Gastroesophageal sphincter (tissue), 4 donors: ENCODE results near the gene LCA5. TPM values are rescaled to one million over a fixed set of nuclear protein-coding genes. Genes with fewer than 3 reads are reported as not detected.
A peak's percentile ranks its signal among the peaks of the same experiment; 100 is the strongest.
"Not testable (repeated sequence)": the region's sequence is repeated elsewhere in the genome, so short reads cannot be mapped to it uniquely, and the experiment has no call there.

ENCODE experiments used
- ATAC-seq: fragments of 150-250 bp; one replicate; pipeline ENCODE4 v1.9.1; 2016; ENCODE audit warnings: mild to moderate bottlenecking, moderate library complexity
- H3K27ac ChIP-seq, 4 donors: fragments of 200-600 bp; sonication (generic) in 3 of 4; 1 replicate in 3 of 4; 2 replicates in 1 of 4; pipeline ENCODE4 v1.5.1; 2016 to 2019
- H3K27me3 ChIP-seq: fragments of 200-600 bp; sonication (generic); one replicate; pipeline ENCODE4 v1.5.1; 2019
- H3K36me3 ChIP-seq, 2 donors: fragments of 200-600 bp; sonication (generic); one replicate each; pipeline ENCODE4 v1.5.1; 2019; ENCODE audit warnings: control low read depth in 1 of 2
- H3K4me1 ChIP-seq, 3 donors: fragments of 200-600 bp; sonication (generic); 1 replicate in 2 of 3; 2 replicates in 1 of 3; pipeline ENCODE4 v1.5.1; 2016 to 2019; ENCODE audit warnings: control low read depth in 2 of 3
- H3K4me3 ChIP-seq, 2 donors: fragments of 200-600 bp; sonication (generic); one replicate each; pipeline ENCODE4 v1.5.1; 2019; ENCODE audit warnings: mild to moderate bottlenecking in 1 of 2, moderate library complexity in 1 of 2
- H3K9me3 ChIP-seq, 3 donors: fragments of 200-600 bp; sonication (generic); one replicate each; pipeline ENCODE4 v1.5.1; 2017 to 2019; ENCODE audit warnings: control low read depth in 2 of 3
- EP300 ChIP-seq: sonication (generic); formaldehyde crosslinking; IDR thresholded peaks from one replicate; pipeline ENCODE4 v1.6.1; 2017; ENCODE audit warnings: antibody characterized with exemption, mild to moderate bottlenecking
- POLR2A ChIP-seq, 2 donors: fragments of 450-650 bp; IDR thresholded peaks; one replicate each; pipeline ENCODE4 v1.6.1; 2017; ENCODE audit warnings: antibody characterized with exemption in 2 of 2, mild to moderate bottlenecking in 2 of 2, moderate library complexity in 1 of 2
- POLR2AphosphoS5 ChIP-seq: sonication (generic); formaldehyde crosslinking; IDR thresholded peaks from one replicate; pipeline ENCODE4 v1.6.1; 2017; ENCODE audit warnings: antibody characterized with exemption
- WGBS, 2 donors: methylation state at CpG; one replicate each; pipeline ENCODE4 v1.1.5; 2018; ENCODE audit warnings: low coverage in 1 of 2; 5-methylcytosine and 5-hydroxymethylcytosine counted together
- total RNA-seq, 4 donors: library from RNA; depleted of rRNA; stranded (reverse); fragments of >200 nt; gene quantifications; one replicate each; pipeline ENCODE4 v1.1.0, GENCODE V29; 2016
- TF ChIP-seq, protein P1 (sequence below), 4 experiments: fragments of 200-600 bp in 2 of 4; fragments of 450-650 bp in 2 of 4; sonication (generic) in 1 of 4; IDR thresholded peaks; one replicate each; pipeline ENCODE4 v1.5.1; 2017 to 2019; ENCODE audit warnings: antibody characterized with exemption in 4 of 4, mild to moderate bottlenecking in 2 of 4, moderate library complexity in 2 of 4

The LCA5 gene
- total RNA-seq: 10 to 100 TPM in 2 of 4 donors, 1 to 10 TPM in 2; 6.8 to 11.8 (median 9.5) TPM

GRCh38 chr6:79536954-79537747 lies at the start of gene LCA5:
Gene LCA5 (minus strand): TSS chr6:79537430. CDS start chr6:79518894, 18,536 bp downstream.
- Histone ChIP-seq H3K27me3 (no peaks in the 10 kb centered on the region), H3K27ac (peak within 1 kb of the TSS; percentile 88 to 92 (median 90)), H3K9me3 (no peaks in the 10 kb centered on the region), H3K4me3 (peak within 1 kb of the TSS; percentile 71 to 87), H3K4me1 (peaks cover 0 to 39% (median 6%) of the 10 kb centered on the region in 3 donors), H3K36me3 (peaks cover 0 to 3% of the 10 kb centered on the region in 2 donors)
- WGBS, 2 donors: 1 to 2% methylated on average over 23 to 30 of the region's 56 CpGs
- peak; percentile 98 for ATAC-seq
- TF ChIP-seq, protein P1, sequence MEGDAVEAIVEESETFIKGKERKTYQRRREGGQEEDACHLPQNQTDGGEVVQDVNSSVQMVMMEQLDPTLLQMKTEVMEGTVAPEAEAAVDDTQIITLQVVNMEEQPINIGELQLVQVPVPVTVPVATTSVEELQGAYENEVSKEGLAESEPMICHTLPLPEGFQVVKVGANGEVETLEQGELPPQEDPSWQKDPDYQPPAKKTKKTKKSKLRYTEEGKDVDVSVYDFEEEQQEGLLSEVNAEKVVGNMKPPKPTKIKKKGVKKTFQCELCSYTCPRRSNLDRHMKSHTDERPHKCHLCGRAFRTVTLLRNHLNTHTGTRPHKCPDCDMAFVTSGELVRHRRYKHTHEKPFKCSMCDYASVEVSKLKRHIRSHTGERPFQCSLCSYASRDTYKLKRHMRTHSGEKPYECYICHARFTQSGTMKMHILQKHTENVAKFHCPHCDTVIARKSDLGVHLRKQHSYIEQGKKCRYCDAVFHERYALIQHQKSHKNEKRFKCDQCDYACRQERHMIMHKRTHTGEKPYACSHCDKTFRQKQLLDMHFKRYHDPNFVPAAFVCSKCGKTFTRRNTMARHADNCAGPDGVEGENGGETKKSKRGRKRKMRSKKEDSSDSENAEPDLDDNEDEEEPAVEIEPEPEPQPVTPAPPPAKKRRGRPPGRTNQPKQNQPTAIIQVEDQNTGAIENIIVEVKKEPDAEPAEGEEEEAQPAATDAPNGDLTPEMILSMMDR (IDR thresholded peaks at IDR 0.05): no peak
- peak; percentile 38 to 46 for TF ChIP-seq POLR2A (IDR thresholded peaks at IDR 0.05)
- TF ChIP-seq POLR2AphosphoS5: peak; percentile 47
- TF ChIP-seq EP300: no peak

DNA sequence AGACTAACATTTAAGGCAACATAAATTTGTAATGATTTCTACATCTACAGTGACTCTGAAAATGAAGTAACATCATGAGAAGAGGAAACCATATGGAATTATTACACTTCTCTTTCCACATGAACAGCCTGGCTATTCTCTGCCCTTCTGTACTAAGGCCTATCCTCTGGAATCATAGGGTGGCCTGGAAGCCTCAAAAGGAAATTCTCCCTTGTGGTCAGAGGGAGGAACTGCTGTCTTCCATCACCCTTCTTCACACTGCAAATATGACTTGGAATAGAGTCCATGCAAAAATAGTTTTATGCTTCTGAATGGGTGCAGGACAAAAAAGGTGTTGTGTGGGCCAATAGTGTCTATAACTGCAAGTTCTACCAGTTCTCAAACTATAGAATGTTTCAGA lies 49.3 kb upstream of the LCA5 start:
- H3K27ac ChIP-seq: no peak overlapping the region
- no peaks in the 10 kb centered on the region for H3K9me3 ChIP-seq
- peaks cover 0 to 3% of the 10 kb centered on the region in 2 donors for H3K36me3 ChIP-seq
- H3K4me3 ChIP-seq: no peak overlapping the region
- no peak for ATAC-seq
- H3K27me3 ChIP-seq: no peaks in the 10 kb centered on the region
- H3K4me1 ChIP-seq: no peaks in the 10 kb centered on the region
- TF ChIP-seq, protein P1 (IDR thresholded peaks at IDR 0.05): no peak
- TF ChIP-seq EP300 (no peak), POLR2AphosphoS5 (no peak), POLR2A (IDR thresholded peaks at IDR 0.05) (no peak)

DNA sequence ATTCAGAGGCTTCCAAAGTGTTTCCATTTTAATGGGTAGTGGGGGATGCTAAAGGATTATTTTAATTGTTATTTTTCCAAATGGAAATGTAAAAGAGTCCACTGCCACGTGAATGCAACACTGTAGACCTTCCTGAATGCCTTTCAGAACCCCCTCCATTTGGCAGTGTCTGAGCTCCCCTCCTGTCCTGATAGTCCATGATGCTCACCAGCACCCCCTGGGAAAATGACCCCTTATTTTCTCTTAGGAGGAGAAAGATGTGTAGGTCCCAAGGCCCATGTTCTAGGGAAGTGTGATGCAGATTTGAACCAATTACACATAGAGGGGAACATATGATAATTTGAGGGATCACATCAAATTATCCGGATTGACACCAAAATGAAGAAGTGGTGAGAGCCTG lies 47.1 kb upstream of the LCA5 start:
- TF ChIP-seq POLR2A (IDR thresholded peaks at IDR 0.05) (no peak), POLR2AphosphoS5 (no peak), EP300 (no peak)
- TF ChIP-seq, protein P1 (IDR thresholded peaks at IDR 0.05): no peak
- WGBS, 2 donors: 82% methylated on average over 2 of the region's 2 CpGs; no CpG with 5 or more reads in 1 of the 2 donors
- no peaks in the 10 kb centered on the region for H3K36me3 ChIP-seq
- no peak overlapping the region for H3K27ac ChIP-seq
- no peaks in the 10 kb centered on the region for H3K27me3 ChIP-seq
- H3K4me1 ChIP-seq: no peaks in the 10 kb centered on the region
- ATAC-seq: no peak
- H3K9me3 ChIP-seq: no peaks in the 10 kb centered on the region
- no peak overlapping the region for H3K4me3 ChIP-seq

DNA sequence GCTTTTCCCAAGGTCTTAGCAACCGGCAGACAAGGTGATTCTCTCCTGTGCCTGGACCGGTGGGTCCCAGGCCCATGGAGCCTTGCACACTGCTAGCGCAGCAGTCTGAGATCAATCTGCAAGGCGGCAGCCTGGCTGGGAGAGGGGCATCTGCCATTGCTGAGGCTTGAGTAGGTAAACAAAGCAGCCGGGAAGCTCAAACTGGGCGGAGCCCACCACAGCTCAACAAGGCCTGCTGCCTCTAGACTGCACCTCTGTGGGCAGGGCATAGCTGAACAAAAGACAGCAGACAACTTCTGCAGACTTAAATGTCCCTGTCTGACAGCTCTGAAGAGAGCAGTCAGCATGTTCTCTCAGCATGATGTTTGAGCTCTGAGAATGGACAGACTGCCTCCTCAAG lies 40.7 kb upstream of the LCA5 start:
- not testable (repeated sequence) for H3K27ac ChIP-seq, ATAC-seq, H3K9me3 ChIP-seq, H3K4me1 ChIP-seq, H3K27me3 ChIP-seq, H3K4me3 ChIP-seq, H3K36me3 ChIP-seq
- 100% methylated on average over 1 of the region's 6 CpGs; no CpG with 5 or more reads in 1 of the 2 donors for WGBS, 2 donors

DNA sequence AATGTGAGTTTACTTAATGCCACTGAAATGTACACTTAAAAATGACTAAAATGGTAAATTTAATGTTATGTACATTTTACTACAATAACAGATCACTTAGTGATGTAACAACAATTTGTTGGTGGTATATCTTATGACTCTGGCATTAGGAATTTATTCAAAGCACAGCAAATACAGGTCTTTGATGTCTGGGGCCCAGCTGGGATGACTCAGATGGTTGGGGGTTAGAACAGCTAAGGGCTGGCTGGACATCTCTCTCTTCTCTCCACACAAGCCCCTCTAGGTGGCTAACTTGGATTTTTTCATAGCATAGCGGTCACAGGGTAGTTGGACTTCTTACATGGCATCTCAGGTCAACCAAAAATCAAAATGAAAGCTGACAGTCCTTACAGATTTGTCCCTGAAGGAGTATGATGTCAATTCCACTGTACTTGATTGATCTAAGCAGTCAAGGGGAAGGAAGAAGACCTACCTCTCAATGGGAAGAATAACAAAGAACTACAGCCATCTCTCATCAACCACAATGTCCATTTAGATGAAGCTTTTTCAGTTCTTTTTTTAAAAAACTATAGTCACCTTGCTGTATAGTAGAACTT lies 37.5 kb upstream of the LCA5 start:
- H3K4me1 ChIP-seq: peaks cover 0 to 15% (median 3%) of the 10 kb centered on the region in 3 donors
- no peak overlapping the region for H3K27ac ChIP-seq
- H3K36me3 ChIP-seq: no peaks in the 10 kb centered on the region
- no peaks in the 10 kb centered on the region for H3K27me3 ChIP-seq
- 89% methylated on average over 1 of the region's 1 CpG for WGBS, 2 donors
- no peak for TF ChIP-seq POLR2A (IDR thresholded peaks at IDR 0.05)
- TF ChIP-seq POLR2AphosphoS5: no peak
- no peak for TF ChIP-seq EP300
- TF ChIP-seq, protein P1 (IDR thresholded peaks at IDR 0.05): no peak
- ATAC-seq: no peak
- H3K9me3 ChIP-seq: no peaks in the 10 kb centered on the region
- no peak overlapping the region for H3K4me3 ChIP-seq
